ENCODE data around the gene COL8A1.
"Not testable (repeated sequence)": the region's sequence is repeated elsewhere in the genome, so short reads cannot be mapped to it uniquely, and the experiment has no call there.

COL8A1 gene

DNA sequence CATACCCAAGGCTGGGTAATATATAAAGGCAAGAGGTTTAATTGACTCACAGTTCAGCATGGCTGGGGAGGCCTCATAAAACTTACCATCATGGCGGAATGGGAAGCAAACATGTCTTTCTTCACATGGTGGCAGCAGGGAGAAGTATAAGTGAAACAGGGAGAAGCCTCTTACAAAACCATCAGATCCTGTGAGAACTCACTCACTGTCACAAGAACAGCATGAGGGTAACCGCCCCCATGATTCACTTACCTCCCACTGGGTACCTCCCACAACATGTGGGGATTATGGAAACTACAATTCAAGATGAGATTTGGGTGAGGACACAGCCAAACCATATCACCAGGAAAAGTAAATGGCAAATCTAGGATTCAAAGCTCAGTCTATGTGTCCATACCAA is 102.0 kb downstream of the COL8A1 start:
- H2BK5ac ChIP-seq (ENCODE audit: low read length); H3K79me1 ChIP-seq (ENCODE audit: low read length); H4K5ac ChIP-seq (ENCODE audit: low read length); H3K27me3 ChIP-seq (ENCODE audit: insufficient read depth, low read length, poor library complexity); H4K8ac ChIP-seq (ENCODE audit: low read depth, low read length); H2AK5ac ChIP-seq (ENCODE audit: low read length); H3K27ac ChIP-seq (ENCODE audit: low read depth, low read length); DNase-seq; H2BK15ac ChIP-seq (replicated peaks; ENCODE audit: low read depth); H3K9ac ChIP-seq (ENCODE audit: low read length); H3K56ac ChIP-seq (ENCODE audit: low read length); H3K4me2 ChIP-seq (ENCODE audit: low read length); H3K23ac ChIP-seq (ENCODE audit: low read length); H3K79me2 ChIP-seq (ENCODE audit: control insufficient read depth, insufficient read depth, low read length); H2BK120ac ChIP-seq (ENCODE audit: low read depth, low read length); H3K36me3 ChIP-seq (ENCODE audit: control insufficient read depth, insufficient read depth, low read length); H3K4ac ChIP-seq (ENCODE audit: low read depth, low read length); H3K18ac ChIP-seq (ENCODE audit: low read length); H3K4me1 ChIP-seq (ENCODE audit: control insufficient read depth, low read depth, low read length); H3K4me3 ChIP-seq (ENCODE audit: low read length): not testable (repeated sequence)
- WGBS (ENCODE audit: extremely low coverage, insufficient coverage, low lambda C conversion rate) = no CpG with 5 or more reads among the region's 2 CpGs

DNA sequence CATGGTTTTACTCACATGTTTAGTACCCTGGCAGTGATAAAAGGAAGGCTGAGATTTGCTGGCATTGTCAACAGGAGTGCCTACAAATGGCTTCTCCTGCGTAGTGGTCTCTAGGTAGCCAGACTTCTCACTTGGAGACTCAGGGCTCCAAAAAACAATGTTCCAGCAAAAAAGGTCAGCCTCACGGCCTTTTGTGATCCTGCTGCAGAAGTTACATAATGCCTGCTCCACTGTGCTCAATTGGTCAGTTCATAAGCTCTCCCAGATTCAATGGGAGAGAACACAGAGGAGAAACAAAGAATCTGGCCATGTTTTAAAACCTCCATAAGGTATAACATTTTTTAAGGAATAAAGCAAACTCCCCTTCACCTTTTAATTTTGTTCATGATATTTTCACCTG is 103.2 kb downstream of the COL8A1 start:
- no peak overlapping the region for H2BK5ac ChIP-seq (ENCODE audit: low read length)
- H3K4me3 ChIP-seq (ENCODE audit: low read length) = no peak overlapping the region
- no peaks in the 10 kb centered on the region for H3K79me2 ChIP-seq (ENCODE audit: control insufficient read depth, insufficient read depth, low read length)
- no peak overlapping the region for H3K4me2 ChIP-seq (ENCODE audit: low read length)
- no peak overlapping the region for H2BK120ac ChIP-seq (ENCODE audit: low read depth, low read length)
- no peaks in the 10 kb centered on the region for H3K4me1 ChIP-seq (ENCODE audit: control insufficient read depth, low read depth, low read length)
- no peaks in the 10 kb centered on the region for H3K27me3 ChIP-seq (ENCODE audit: insufficient read depth, low read length, poor library complexity)
- no CpG with 5 or more reads among the region's 2 CpGs for WGBS (ENCODE audit: extremely low coverage, insufficient coverage, low lambda C conversion rate)
- DNase-seq = no peak
- no peak overlapping the region for H3K4ac ChIP-seq (ENCODE audit: low read depth, low read length)
- no peak overlapping the region for H2AK5ac ChIP-seq (ENCODE audit: low read length)
- H3K27ac ChIP-seq (ENCODE audit: low read depth, low read length) = no peak overlapping the region
- H4K8ac ChIP-seq (ENCODE audit: low read depth, low read length) = no peak overlapping the region
- H2BK15ac ChIP-seq (replicated peaks; ENCODE audit: low read depth) = no peak overlapping the region
- no peak overlapping the region for H4K5ac ChIP-seq (ENCODE audit: low read length)
- H3K36me3 ChIP-seq (ENCODE audit: control insufficient read depth, insufficient read depth, low read length) = no peaks in the 10 kb centered on the region
- H3K9ac ChIP-seq (ENCODE audit: low read length) = no peak overlapping the region
- no peak overlapping the region for H3K23ac ChIP-seq (ENCODE audit: low read length)
- H3K56ac ChIP-seq (ENCODE audit: low read length) = no peak overlapping the region
- H3K18ac ChIP-seq (ENCODE audit: low read length) = no peak overlapping the region
- no peaks in the 10 kb centered on the region for H3K79me1 ChIP-seq (ENCODE audit: low read length)

DNA sequence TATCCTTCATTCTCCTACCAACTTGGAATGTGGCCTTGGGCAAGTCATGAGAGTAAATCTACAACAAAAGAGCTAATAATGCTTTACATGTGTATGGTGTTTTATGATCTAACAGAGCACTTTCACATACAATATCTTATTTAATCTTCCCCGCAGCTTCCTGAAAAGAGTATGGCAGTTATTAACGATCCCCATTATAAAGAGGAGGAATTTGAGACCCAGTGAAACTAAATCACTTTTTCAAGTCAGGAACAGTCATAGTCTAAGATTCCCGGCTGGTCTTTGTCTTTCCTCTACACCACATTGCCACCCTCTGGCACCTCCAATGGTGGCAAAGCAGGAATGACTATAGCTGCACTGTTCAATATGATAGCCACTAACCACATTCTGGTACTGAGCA is 109.5 kb downstream of the COL8A1 start:
- no CpG with 5 or more reads among the region's 3 CpGs for WGBS (ENCODE audit: extremely low coverage, insufficient coverage, low lambda C conversion rate)
- H2BK120ac ChIP-seq (ENCODE audit: low read depth, low read length) = no peak overlapping the region

DNA sequence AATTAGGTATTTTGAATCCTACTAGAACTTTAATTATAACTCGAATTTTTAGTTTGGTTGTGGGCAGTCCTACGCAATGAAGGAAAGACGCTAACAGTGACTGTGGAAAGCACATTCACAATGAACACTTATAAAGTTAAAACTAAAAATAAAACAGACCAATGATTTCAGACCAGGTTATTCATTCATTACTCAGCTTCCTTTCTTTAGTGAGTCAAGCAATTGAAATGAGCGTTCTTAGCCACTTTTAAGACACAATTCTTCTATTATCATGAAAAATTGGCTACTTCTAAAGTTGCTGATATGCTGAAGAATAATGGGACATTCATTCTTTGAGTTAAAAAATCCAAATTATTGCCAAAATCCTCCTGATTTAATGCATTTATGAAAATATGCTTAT is 113.3 kb downstream of the COL8A1 start:
- no peaks in the 10 kb centered on the region for H3K79me1 ChIP-seq (ENCODE audit: low read length)
- no CpG with 5 or more reads among the region's 4 CpGs for WGBS (ENCODE audit: extremely low coverage, insufficient coverage, low lambda C conversion rate)
- H4K5ac ChIP-seq (ENCODE audit: low read length) = no peak overlapping the region
- H3K27me3 ChIP-seq (ENCODE audit: insufficient read depth, low read length, poor library complexity) = no peaks in the 10 kb centered on the region
- H2AK5ac ChIP-seq (ENCODE audit: low read length) = no peak overlapping the region
- no peak overlapping the region for H2BK5ac ChIP-seq (ENCODE audit: low read length)
- H3K79me2 ChIP-seq (ENCODE audit: control insufficient read depth, insufficient read depth, low read length) = no peaks in the 10 kb centered on the region
- no peak overlapping the region for H3K4me2 ChIP-seq (ENCODE audit: low read length)
- no peak overlapping the region for H3K27ac ChIP-seq (ENCODE audit: low read depth, low read length)
- no peak overlapping the region for H2BK120ac ChIP-seq (ENCODE audit: low read depth, low read length)
- no peak overlapping the region for H2BK15ac ChIP-seq (replicated peaks; ENCODE audit: low read depth)
- H3K4me1 ChIP-seq (ENCODE audit: control insufficient read depth, low read depth, low read length) = no peaks in the 10 kb centered on the region
- no peak overlapping the region for H4K8ac ChIP-seq (ENCODE audit: low read depth, low read length)
- H3K18ac ChIP-seq (ENCODE audit: low read length) = no peak overlapping the region
- no peak overlapping the region for H3K56ac ChIP-seq (ENCODE audit: low read length)
- no peak overlapping the region for H3K9ac ChIP-seq (ENCODE audit: low read length)
- no peak for DNase-seq
- no peak overlapping the region for H3K23ac ChIP-seq (ENCODE audit: low read length)
- no peak overlapping the region for H3K4ac ChIP-seq (ENCODE audit: low read depth, low read length)
- no peak overlapping the region for H3K4me3 ChIP-seq (ENCODE audit: low read length)
- no peaks in the 10 kb centered on the region for H3K36me3 ChIP-seq (ENCODE audit: control insufficient read depth, insufficient read depth, low read length)

More for the DNA sequence above, 109.5 kb downstream of the COL8A1 start:
- Histone ChIP-seq H3K23ac (ENCODE audit: low read length) (no peak overlapping the region), H3K4me3 (ENCODE audit: low read length) (no peak overlapping the region), H3K4me2 (ENCODE audit: low read length) (no peak overlapping the region), H3K79me2 (ENCODE audit: control insufficient read depth, insufficient read depth, low read length) (no peaks in the 10 kb centered on the region), H3K36me3 (ENCODE audit: control insufficient read depth, insufficient read depth, low read length) (no peaks in the 10 kb centered on the region), H3K4ac (ENCODE audit: low read depth, low read length) (no peak overlapping the region), H3K27me3 (ENCODE audit: insufficient read depth, low read length, poor library complexity) (no peaks in the 10 kb centered on the region), H3K4me1 (ENCODE audit: control insufficient read depth, low read depth, low read length) (no peaks in the 10 kb centered on the region), H3K79me1 (ENCODE audit: low read length) (no peaks in the 10 kb centered on the region), H2BK15ac (replicated peaks; ENCODE audit: low read depth) (no peak overlapping the region), H2BK5ac (ENCODE audit: low read length) (no peak overlapping the region), H4K8ac (ENCODE audit: low read depth, low read length) (no peak overlapping the region), H2AK5ac (ENCODE audit: low read length) (no peak overlapping the region), H4K5ac (ENCODE audit: low read length) (no peak overlapping the region), H3K9ac (ENCODE audit: low read length) (no peak overlapping the region), H3K56ac (ENCODE audit: low read length) (no peak overlapping the region), H3K27ac (ENCODE audit: low read depth, low read length) (no peak overlapping the region), H3K18ac (ENCODE audit: low read length) (no peak overlapping the region)
- DNase-seq = peak; percentile 25

DNA sequence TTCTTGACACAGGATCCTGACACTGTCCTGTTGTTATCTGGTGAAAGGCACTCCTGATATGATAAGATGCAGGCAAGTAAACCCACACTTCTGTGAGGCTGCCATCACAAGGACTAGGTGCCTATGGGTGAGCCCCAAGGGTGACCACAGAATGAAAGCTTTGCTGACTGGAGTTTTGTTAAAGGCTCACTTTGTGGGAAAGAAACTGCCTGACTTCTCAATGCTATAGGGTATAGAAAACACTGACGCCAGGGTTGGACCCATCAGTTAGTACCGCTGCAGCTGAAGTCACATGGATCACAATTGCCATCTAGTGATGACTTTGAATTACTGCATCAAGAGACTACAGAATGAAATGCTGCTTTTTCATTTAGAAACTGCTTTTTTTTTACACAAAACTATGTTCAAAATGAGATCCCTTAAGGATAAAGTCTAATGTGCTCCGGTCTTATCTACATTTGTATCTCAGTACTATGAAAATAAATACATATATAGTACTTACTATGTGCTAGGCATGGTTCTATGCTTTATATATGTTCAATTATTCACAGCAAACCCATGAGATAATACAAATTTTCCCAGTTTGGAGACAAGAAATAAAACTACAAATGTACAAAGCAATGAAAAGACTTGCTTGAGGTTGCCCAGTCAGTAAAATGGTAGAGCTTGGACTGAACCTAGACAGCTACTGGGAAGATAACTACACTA is 115.0 kb downstream of the COL8A1 start:
- Histone ChIP-seq H2BK15ac (replicated peaks; ENCODE audit: low read depth) (no peak overlapping the region), H2BK5ac (ENCODE audit: low read length) (no peak overlapping the region), H3K23ac (ENCODE audit: low read length) (no peak overlapping the region), H3K36me3 (ENCODE audit: control insufficient read depth, insufficient read depth, low read length) (no peaks in the 10 kb centered on the region), H3K4me1 (ENCODE audit: control insufficient read depth, low read depth, low read length) (no peaks in the 10 kb centered on the region), H3K4me3 (ENCODE audit: low read length) (no peak overlapping the region), H3K27ac (ENCODE audit: low read depth, low read length) (no peak overlapping the region), H2BK120ac (ENCODE audit: low read depth, low read length) (no peak overlapping the region), H4K8ac (ENCODE audit: low read depth, low read length) (no peak overlapping the region), H3K4me2 (ENCODE audit: low read length) (no peak overlapping the region), H3K79me1 (ENCODE audit: low read length) (no peaks in the 10 kb centered on the region), H3K18ac (ENCODE audit: low read length) (no peak overlapping the region), H4K5ac (ENCODE audit: low read length) (no peak overlapping the region), H3K9ac (ENCODE audit: low read length) (no peak overlapping the region), H3K79me2 (ENCODE audit: control insufficient read depth, insufficient read depth, low read length) (no peaks in the 10 kb centered on the region), H2AK5ac (ENCODE audit: low read length) (no peak overlapping the region), H3K4ac (ENCODE audit: low read depth, low read length) (no peak overlapping the region), H3K27me3 (ENCODE audit: insufficient read depth, low read length, poor library complexity) (no peaks in the 10 kb centered on the region), H3K56ac (ENCODE audit: low read length) (no peak overlapping the region)
- DNase-seq = peak; percentile 71
- no CpG with 5 or more reads among the region's 3 CpGs for WGBS (ENCODE audit: extremely low coverage, insufficient coverage, low lambda C conversion rate)

DNA sequence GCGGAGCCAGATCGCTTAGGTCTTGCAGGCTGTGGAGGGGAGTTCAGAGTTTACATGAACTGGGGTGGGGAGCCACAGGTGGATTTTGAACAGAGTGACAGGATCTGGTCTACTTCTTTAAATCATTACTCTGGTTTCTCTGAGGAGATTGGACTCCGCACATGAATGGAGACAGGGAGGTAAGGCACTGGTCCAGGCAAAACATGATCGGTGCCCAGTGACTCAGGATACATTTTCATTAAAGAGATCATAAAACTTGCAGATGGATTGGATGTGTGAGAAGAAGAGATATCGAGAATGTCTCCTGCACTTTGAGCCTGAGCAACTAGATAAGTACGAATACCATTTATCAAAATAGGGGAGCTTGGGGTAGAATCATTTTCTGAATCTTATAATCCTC is 117.4 kb downstream of the COL8A1 start:
- no peak overlapping the region for H2BK15ac ChIP-seq (replicated peaks; ENCODE audit: low read depth)
- H3K18ac ChIP-seq (ENCODE audit: low read length) = no peak overlapping the region
- no peaks in the 10 kb centered on the region for H3K27me3 ChIP-seq (ENCODE audit: insufficient read depth, low read length, poor library complexity)
- H3K79me2 ChIP-seq (ENCODE audit: control insufficient read depth, insufficient read depth, low read length) = no peaks in the 10 kb centered on the region
- no peak overlapping the region for H3K4me3 ChIP-seq (ENCODE audit: low read length)
- H4K5ac ChIP-seq (ENCODE audit: low read length) = no peak overlapping the region
- no peak overlapping the region for H2BK5ac ChIP-seq (ENCODE audit: low read length)
- no peak overlapping the region for H3K4me2 ChIP-seq (ENCODE audit: low read length)
- H3K36me3 ChIP-seq (ENCODE audit: control insufficient read depth, insufficient read depth, low read length) = no peaks in the 10 kb centered on the region
- no peak overlapping the region for H4K8ac ChIP-seq (ENCODE audit: low read depth, low read length)
- H3K4me1 ChIP-seq (ENCODE audit: control insufficient read depth, low read depth, low read length) = no peaks in the 10 kb centered on the region
- H3K23ac ChIP-seq (ENCODE audit: low read length) = no peak overlapping the region
- no peak overlapping the region for H3K4ac ChIP-seq (ENCODE audit: low read depth, low read length)
- no peak overlapping the region for H2BK120ac ChIP-seq (ENCODE audit: low read depth, low read length)
- no peak overlapping the region for H2AK5ac ChIP-seq (ENCODE audit: low read length)
- DNase-seq = no peak
- no peak overlapping the region for H3K9ac ChIP-seq (ENCODE audit: low read length)
- no peaks in the 10 kb centered on the region for H3K79me1 ChIP-seq (ENCODE audit: low read length)
- WGBS (ENCODE audit: extremely low coverage, insufficient coverage, low lambda C conversion rate) = no CpG with 5 or more reads among the region's 6 CpGs
- H3K27ac ChIP-seq (ENCODE audit: low read depth, low read length) = no peak overlapping the region
- H3K56ac ChIP-seq (ENCODE audit: low read length) = no peak overlapping the region
